ENCODE data around the gene MRTO4. TPM values are rescaled to one million over a fixed set of nuclear protein-coding genes. Genes with fewer than 3 reads are reported as not detected.
"Not testable (repeated sequence)": the region's sequence is repeated elsewhere in the genome, so short reads cannot be mapped to it uniquely, and the experiment has no call there.

Gene MRTO4
- total RNA-seq, 2 donors from 2014 or later: 60.4 to 83.6 TPM

GRCh38 chr1:19219451-19219850 is 32.2 kb upstream of the MRTO4 start:
- ATAC-seq (no peak), DNase-seq (ENCODE audit: low spot score in 2 of 2) (no peak)
- peaks cover 7 to 39% of the 10 kb centered on the region in 2 donors for H3K36me3 Mint-ChIP-seq
- H3K9me3 Mint-ChIP-seq: no peaks in the 10 kb centered on the region
- peak overlapping the region; percentile 36 to 91 for H3K27ac Mint-ChIP-seq

GRCh38 chr1:19220080-19220846 is 31.3 kb upstream of the MRTO4 start:
- DNase-seq (ENCODE audit: low spot score in 2 of 2): no peak

GRCh38 chr1:19220991-19221390 is 30.6 kb upstream of the MRTO4 start:
- DNase-seq (ENCODE audit: low spot score in 2 of 2) (no peak), ATAC-seq (no peak)
- H3K9me3 Mint-ChIP-seq: no peaks in the 10 kb centered on the region
- peak overlapping the region in 1 of 2 donors; percentile 36 for H3K27ac Mint-ChIP-seq
- peaks cover 11 to 36% of the 10 kb centered on the region in 2 donors for H3K36me3 Mint-ChIP-seq

More at GRCh38 chr1:19220080-19220846, 31.3 kb upstream of the MRTO4 start:
- ATAC-seq: peak in 1 of 2 donors; percentile 50
- Mint-ChIP-seq H3K27ac (peak overlapping the region; percentile 36 to 91), H3K9me3 (no peaks in the 10 kb centered on the region), H3K36me3 (peaks cover 11 to 39% of the 10 kb centered on the region in 2 donors)

GRCh38 chr1:19222573-19222972 is 29.0 kb upstream of the MRTO4 start:
- Mint-ChIP-seq H3K9me3 (no peaks in the 10 kb centered on the region), H3K27ac (peak overlapping the region in 1 of 2 donors; percentile 33), H3K36me3 (peaks cover 11 to 36% of the 10 kb centered on the region in 2 donors)
- ATAC-seq (no peak), DNase-seq (ENCODE audit: low spot score in 2 of 2) (no peak)

- ATAC-seq (peak in 1 of 2 donors; percentile 24), DNase-seq (ENCODE audit: low spot score in 2 of 2) (no peak)
- H3K9me3 Mint-ChIP-seq: no peaks in the 10 kb centered on the region
- peaks cover 11 to 36% of the 10 kb centered on the region in 2 donors for H3K36me3 Mint-ChIP-seq
- H3K27ac Mint-ChIP-seq: peak overlapping the region; percentile 13 to 33
These were observed 28.4 kb upstream of the MRTO4 start for GRCh38 chr1:19222979-19223824.

GRCh38 chr1:19229229-19229628 is 22.4 kb upstream of the MRTO4 start:
- ATAC-seq (no peak), DNase-seq (ENCODE audit: low spot score in 2 of 2) (no peak)
- H3K27ac Mint-ChIP-seq: peak overlapping the region in 1 of 2 donors; percentile 86
- H3K9me3 Mint-ChIP-seq: no peaks in the 10 kb centered on the region
- peaks cover 15 to 23% of the 10 kb centered on the region in 2 donors for H3K36me3 Mint-ChIP-seq

GRCh38 chr1:19229828-19230325 is 21.7 kb upstream of the MRTO4 start:
- Mint-ChIP-seq H3K9me3 (no peaks in the 10 kb centered on the region), H3K36me3 (peaks cover 10 to 17% of the 10 kb centered on the region in 2 donors), H3K27ac (peak overlapping the region; percentile 78 to 86)
- DNase-seq (ENCODE audit: low spot score in 2 of 2): no peak
- ATAC-seq: no peak

GRCh38 chr1:19231736-19232523 is 19.7 kb upstream of the MRTO4 start:
- H3K9me3 Mint-ChIP-seq; ATAC-seq; DNase-seq (ENCODE audit: low spot score in 2 of 2): not testable (repeated sequence)
- Mint-ChIP-seq H3K36me3 (peaks cover 10 to 17% of the 10 kb centered on the region in 2 donors), H3K27ac (peak overlapping the region; percentile 32 to 46)

- Mint-ChIP-seq H3K27ac (peak overlapping the region; percentile 32 to 46), H3K36me3 (peaks cover 10 to 17% of the 10 kb centered on the region in 2 donors), H3K9me3 (no peaks in the 10 kb centered on the region)
- ATAC-seq (no peak), DNase-seq (ENCODE audit: low spot score in 2 of 2) (no peak)
These were observed 19.1 kb upstream of the MRTO4 start for GRCh38 chr1:19232524-19232846.

- Mint-ChIP-seq H3K9me3 (no peaks in the 10 kb centered on the region), H3K36me3 (peaks cover 15 to 17% of the 10 kb centered on the region in 2 donors), H3K27ac (no peak overlapping the region)
- ATAC-seq (no peak), DNase-seq (ENCODE audit: low spot score in 2 of 2) (no peak)
These were observed 17.4 kb upstream of the MRTO4 start for GRCh38 chr1:19234224-19234623.

- Mint-ChIP-seq H3K9me3 (no peaks in the 10 kb centered on the region), H3K36me3 (peaks cover 15 to 16% of the 10 kb centered on the region in 2 donors), H3K27ac (peak overlapping the region in 1 of 2 donors; percentile 80)
- no peak for ATAC-seq
- no peak for DNase-seq (ENCODE audit: low spot score in 2 of 2)
These were observed 11.7 kb upstream of the MRTO4 start for GRCh38 chr1:19239876-19240275.

GRCh38 chr1:19240673-19241538 is 10.7 kb upstream of the MRTO4 start:
- DNase-seq (ENCODE audit: low spot score in 2 of 2): peak in 1 of 2 donors; percentile 85
- Mint-ChIP-seq H3K27ac (peak overlapping the region; percentile 36 to 61), H3K9me3 (no peaks in the 10 kb centered on the region), H3K36me3 (peaks cover 15 to 17% of the 10 kb centered on the region in 2 donors)
- ATAC-seq: peak; percentile 94 to 97

GRCh38 chr1:19250629-19251304 is 838 bp upstream of the MRTO4 start:
- peak overlapping the region; percentile 98 for H3K27ac Mint-ChIP-seq
- peaks cover 30 to 33% of the 10 kb centered on the region in 2 donors for H3K36me3 Mint-ChIP-seq
- ATAC-seq (no peak), DNase-seq (ENCODE audit: low spot score in 2 of 2) (no peak)
- H3K9me3 Mint-ChIP-seq: no peaks in the 10 kb centered on the region

- no peak for ATAC-seq
- peaks cover 35 to 46% of the 10 kb centered on the region in 2 donors for H3K36me3 Mint-ChIP-seq
- H3K9me3 Mint-ChIP-seq: no peaks in the 10 kb centered on the region
- H3K27ac Mint-ChIP-seq: no peak overlapping the region
- DNase-seq (ENCODE audit: low spot score in 2 of 2): no peak
These were observed 2.8 kb downstream of the MRTO4 start for GRCh38 chr1:19254416-19254815.

GRCh38 chr1:19255288-19255687 is 3.7 kb downstream of the MRTO4 start:
- peak overlapping the region; percentile 65 to 80 for H3K27ac Mint-ChIP-seq
- DNase-seq (ENCODE audit: low spot score in 2 of 2) (no peak), ATAC-seq (no peak)
- peaks cover 35 to 45% of the 10 kb centered on the region in 2 donors for H3K36me3 Mint-ChIP-seq
- H3K9me3 Mint-ChIP-seq: no peaks in the 10 kb centered on the region

Measured in activated naive CD4-positive, alpha-beta T cell treated with anti-CD3 and anti-CD28 coated beads, Interleukin-2, amount 50 U/mL, for 72 hours (primary cell).